NCI-H1694 (cell line): ENCODE results near the gene COL12A1.
"Not testable (repeated sequence)": the region's sequence is repeated elsewhere in the genome, so short reads cannot be mapped to it uniquely, and the experiment has no call there.

ENCODE experiments used
- DNase-seq: peaks from one replicate; lab custom pipeline; 2025; lab: John Stamatoyannopoulos, UW

Gene COL12A1

GRCh38 chr6:75211920-75212590 is 6.2 kb upstream of the COL12A1 start:
- no peak for DNase-seq

GRCh38 chr6:75210885-75211739 is 5.3 kb upstream of the COL12A1 start:
- DNase-seq: peak; percentile 52

DNA sequence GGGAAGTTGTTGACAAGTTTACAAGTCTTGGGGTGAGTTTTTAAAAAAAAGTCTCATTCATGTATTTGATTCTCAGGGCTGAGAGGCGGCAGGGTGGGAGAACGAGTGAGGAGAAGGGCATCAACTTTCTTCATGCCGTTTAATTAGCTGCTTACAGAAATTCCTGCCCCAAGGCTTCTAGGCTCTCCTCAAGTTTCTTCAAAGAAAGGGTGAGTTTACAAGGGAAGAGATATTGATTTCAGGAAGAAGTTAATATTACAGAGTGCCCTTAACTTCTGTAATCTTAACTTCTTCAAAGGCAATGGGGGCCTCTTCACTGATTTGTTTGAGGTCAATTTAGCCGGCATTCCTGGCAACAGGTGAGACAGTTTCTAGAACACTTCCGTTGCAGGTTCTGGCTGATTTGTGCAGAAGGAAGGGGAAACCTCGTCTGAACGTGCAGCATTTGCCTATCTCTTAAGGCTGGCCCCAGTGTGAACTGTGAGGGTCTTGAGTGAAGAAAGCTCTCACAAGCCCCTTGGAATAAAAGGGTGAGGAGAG is 3.4 kb upstream of the COL12A1 start:
- DNase-seq: no peak

GRCh38 chr6:75208298-75209183 is 2.7 kb upstream of the COL12A1 start:
- peak; percentile 32 for DNase-seq

- no peak for DNase-seq
These were observed 906 bp upstream of the COL12A1 start for GRCh38 chr6:75206576-75207342.

DNA sequence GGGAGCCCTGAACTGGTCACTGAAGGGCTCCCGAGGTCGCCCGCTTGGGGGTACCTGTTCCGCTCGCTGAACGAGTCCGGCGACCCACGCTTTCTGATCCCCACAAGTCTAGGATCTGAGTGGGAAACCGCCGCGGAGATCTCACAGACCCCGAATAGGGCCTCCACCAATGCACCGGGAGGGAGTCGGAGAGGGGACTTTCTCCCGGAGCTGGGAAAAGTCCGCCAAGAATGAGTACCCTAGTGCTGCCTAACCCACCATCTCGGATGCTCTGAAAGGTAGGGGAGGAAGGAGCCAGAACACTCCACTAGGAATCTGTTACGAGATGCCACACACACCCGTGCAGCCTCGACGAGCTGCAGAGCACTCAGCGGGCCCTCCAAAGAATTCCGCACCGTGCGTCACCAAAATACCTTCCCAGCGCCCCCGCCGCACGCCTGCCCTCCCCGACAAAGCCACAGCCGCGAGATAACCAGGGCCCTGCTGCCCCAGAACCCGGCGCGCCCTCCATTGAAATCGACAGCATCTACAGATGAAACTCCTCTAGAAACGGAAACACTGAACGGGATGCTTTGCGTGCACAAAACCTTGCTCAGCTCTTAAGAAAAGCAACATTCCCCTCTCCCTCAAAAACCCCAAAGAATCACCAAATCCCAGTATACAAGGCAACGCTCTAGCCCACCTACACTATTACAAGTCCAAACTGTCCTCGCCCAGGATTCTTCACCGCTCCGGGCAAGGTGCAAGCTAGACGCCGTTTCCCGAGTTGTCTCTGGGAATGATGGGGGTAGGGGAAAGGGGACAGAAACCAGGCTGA is 686 bp downstream of the COL12A1 start:
- DNase-seq: peak; percentile 10

DNA sequence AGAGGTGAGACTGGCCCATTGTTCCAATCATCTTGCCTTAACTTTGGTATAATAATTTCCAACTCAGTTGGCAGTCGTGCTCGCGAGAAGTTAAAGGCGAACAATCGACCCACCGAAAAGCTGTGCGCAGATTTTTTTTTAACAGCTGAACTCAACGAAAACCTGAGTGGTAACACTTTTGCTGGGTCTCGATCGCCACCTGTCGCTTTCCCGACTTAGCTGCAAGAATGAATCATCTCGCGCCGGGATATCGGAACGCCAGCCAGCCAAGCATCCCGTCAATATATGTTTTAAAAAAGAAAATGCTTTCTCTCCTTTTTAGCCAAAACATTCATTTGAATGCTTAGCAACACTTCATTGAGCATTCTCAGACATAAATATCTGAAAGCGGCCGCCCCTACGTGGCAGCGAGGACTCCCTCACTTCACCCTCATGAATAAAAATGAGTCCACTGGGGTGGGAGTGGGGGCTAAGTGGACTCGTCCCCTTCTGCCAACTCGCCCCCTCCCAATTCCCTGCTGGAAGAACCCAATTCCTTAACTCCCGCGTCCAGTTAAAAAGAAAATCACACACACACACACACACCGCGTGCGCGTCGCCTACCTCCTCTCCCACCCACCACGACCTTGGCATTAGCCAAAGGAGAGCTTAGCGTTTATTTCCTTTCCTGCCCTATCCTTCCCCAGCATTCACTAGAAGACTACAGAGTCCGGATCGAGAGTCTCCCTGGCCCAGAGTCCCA is 1.5 kb downstream of the COL12A1 start:
- DNase-seq: peak; percentile 23

GRCh38 chr6:75203721-75204120 is 2.1 kb downstream of the COL12A1 start:
- no peak for DNase-seq

- DNase-seq: no peak
These were observed 3.1 kb downstream of the COL12A1 start for GRCh38 chr6:75202676-75203131.

- no peak for DNase-seq
These were observed 3.8 kb downstream of the COL12A1 start for GRCh38 chr6:75201901-75202672.

DNA sequence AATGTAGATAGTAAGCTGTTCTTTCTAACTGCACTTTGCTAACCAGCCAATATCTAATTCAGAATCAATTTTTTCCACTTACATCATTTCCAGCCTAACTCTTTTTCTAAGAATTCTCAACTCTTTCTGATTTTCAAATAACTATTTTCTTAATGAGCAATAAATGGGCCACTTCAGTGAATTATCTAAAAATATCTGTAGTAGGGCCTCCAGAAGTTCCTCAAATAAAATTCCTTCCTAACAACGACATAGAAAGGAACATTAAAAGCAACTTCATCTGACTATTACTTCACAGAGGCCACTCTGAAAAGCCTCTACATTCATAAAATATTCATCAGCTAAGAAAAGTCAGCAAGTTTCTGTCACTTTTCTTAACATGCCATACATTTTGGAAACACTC is 4.8 kb downstream of the COL12A1 start:
- DNase-seq: no peak

DNA sequence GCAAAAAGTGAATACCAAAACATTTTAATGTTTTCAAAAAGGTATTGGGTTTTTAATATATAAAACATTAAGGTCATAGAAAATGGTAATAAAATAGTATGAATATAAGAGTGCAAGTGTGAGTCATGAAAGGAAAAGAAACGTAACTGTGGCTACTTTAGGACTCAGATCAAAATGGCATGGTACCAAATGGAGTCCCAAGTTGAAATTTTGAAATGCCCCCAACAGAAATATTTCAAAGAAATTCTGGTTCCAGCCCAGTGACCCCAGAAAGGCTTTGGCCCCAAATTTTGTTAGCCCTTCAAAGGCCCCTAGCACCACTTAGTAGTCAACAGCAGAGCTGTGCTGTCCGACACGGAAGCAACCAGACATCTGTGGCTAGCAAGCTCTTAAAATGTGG is 6.0 kb downstream of the COL12A1 start:
- DNase-seq: no peak

- no peak for DNase-seq
These were observed 9.7 kb downstream of the COL12A1 start for GRCh38 chr6:75196081-75196687.

- DNase-seq: no peak
These were observed 17.5 kb downstream of the COL12A1 start for GRCh38 chr6:75188221-75188925.

DNA sequence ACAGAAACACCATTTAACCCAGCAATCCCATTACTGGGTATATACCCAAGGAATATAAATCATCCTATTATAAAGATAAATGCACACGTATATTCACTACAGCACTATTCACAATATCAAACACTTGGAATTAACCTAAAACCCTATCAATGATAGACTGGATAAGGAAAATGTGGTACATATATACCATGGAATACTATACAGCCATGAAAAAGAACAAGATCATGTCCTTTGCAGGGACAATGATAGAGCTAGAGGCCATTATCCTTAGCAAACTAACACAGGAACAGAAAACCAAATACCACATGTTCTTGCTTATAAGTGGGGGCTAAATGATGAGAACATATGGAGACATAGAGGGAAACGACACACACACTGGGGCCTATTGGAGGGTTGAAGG is 19.3 kb downstream of the COL12A1 start:
- not testable (repeated sequence) for DNase-seq

- DNase-seq: no peak
These were observed 22.7 kb downstream of the COL12A1 start for GRCh38 chr6:75183099-75183541.

DNA sequence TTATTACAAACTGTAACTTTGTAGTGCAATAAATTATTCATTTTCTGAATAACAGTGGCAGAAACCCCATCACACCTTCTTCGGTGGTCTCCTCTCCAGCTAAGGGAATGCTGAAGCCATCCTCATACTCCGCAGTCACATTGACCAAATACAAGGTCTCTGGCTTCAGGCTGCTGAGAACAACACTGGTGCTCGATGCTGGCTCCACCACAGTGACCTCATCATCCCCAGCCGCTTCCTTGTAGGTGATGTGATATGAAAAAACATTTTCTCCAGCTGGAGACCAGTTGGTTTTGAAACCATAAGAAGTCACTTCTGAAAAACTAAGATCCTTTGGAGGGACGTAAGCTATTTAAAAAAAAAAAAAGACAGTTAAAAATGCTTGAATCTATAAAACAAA is 25.0 kb downstream of the COL12A1 start:
- DNase-seq: no peak

DNA sequence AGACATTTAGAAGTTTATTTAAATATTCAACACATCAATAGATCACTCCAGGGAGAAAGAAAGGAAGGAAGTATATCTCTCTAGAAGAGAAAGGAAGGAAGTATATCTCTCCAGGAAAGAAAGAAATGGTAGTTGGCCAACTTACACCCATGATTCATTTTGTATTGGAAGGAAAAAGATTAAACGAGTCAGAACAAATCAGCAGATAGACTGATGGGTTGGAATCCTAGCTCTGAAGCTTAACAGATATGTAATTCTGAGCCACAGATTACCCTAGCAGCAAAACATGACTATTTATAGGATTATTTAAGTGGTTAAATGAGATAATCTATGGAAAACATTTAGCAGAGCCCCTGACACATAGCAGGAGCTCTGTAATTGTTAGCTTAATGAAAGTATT is 27.1 kb downstream of the COL12A1 start:
- no peak for DNase-seq
